Testis (tissue), 3 donors: ENCODE data around the gene PSMB2. TPM values are rescaled to one million over a fixed set of nuclear protein-coding genes. Genes with fewer than 3 reads are reported as not detected.
"Not testable (repeated sequence)": the region's sequence is repeated elsewhere in the genome, so short reads cannot be mapped to it uniquely, and the experiment has no call there.

Experiments used
- DNase-seq: peaks from one replicate; pipeline ENCODE4 v3.0.0-alpha.2; 2019
- H3K27ac ChIP-seq, 2 donors: fragments of 200-600 bp; sonication (generic); one replicate each; pipeline ENCODE4 v1.5.1; 2019
- H3K27me3 ChIP-seq: fragments of 200-600 bp; sonication (generic); one replicate; pipeline ENCODE4 v1.5.1; 2019
- H3K36me3 ChIP-seq: fragments of 200-600 bp; sonication (generic); one replicate; pipeline ENCODE4 v1.5.1; 2017; ENCODE audit warnings: low read depth; ENCODE audit errors: missing control alignments
- H3K4me1 ChIP-seq: fragments of 200-600 bp; sonication (generic); one replicate; pipeline ENCODE4 v1.5.1; 2019
- H3K4me3 ChIP-seq, 2 donors: fragments of 200-600 bp; sonication (generic); one replicate each; pipeline ENCODE4 v1.5.1; 2017 to 2019
- H3K9me3 ChIP-seq: fragments of 200-600 bp; sonication (generic); one replicate; pipeline ENCODE4 v1.5.1; 2017
- POLR2A ChIP-seq: fragments of 450-650 bp; IDR thresholded peaks from one replicate; pipeline ENCODE4 v1.6.1; 2017; ENCODE audit warnings: antibody characterized with exemption, mild to moderate bottlenecking, moderate library complexity
- WGBS, 2 donors: methylation state at CpG; one replicate each; pipeline ENCODE4 v1.1.5; 2018; 5-methylcytosine and 5-hydroxymethylcytosine counted together
- intact Hi-C: fragments of 100-400 bp; cut with DNase I; formaldehyde crosslinking; loops from one replicate; pipeline ENCODE4 v1.15.1; 2023; ENCODE audit warnings: low total_unique reads
- polyA plus RNA-seq: library from polyadenylated mRNA; stranded (reverse); fragments of 350-450 nt; fragmentation: Illumina TruSeq; extraction: RNeasy Lipid Tissue Mini Kit (QIAGEN cat#74804); gene quantifications from one replicate; pipeline ENCODE4 v1.2.3, GENCODE V29; 2014; ENCODE audit warnings: low read depth, low replicate concordance; ENCODE audit not compliant: insufficient read depth
- total RNA-seq, 2 donors: library from RNA; depleted of rRNA; stranded (reverse); fragments of >200 nt; gene quantifications; one replicate each; pipeline ENCODE4 v1.2.3, GENCODE V29; 2016
- TF ChIP-seq, protein P1 (sequence below), 3 experiments: fragments of 450-650 bp in 2 of 3; fragments of 200-600 bp in 1 of 3; sonication (generic) in 1 of 3; IDR thresholded peaks; one replicate each; pipeline ENCODE4 v1.5.1; 2016 to 2019; ENCODE audit warnings: antibody characterized with exemption in 3 of 3, mild to moderate bottlenecking in 2 of 3, moderate library complexity in 1 of 3

PSMB2 gene
- total and polyA plus RNA-seq, 3 donors from 2014 or later, result 46.8 to 59.9 (median 50.1) TPM

DNA sequence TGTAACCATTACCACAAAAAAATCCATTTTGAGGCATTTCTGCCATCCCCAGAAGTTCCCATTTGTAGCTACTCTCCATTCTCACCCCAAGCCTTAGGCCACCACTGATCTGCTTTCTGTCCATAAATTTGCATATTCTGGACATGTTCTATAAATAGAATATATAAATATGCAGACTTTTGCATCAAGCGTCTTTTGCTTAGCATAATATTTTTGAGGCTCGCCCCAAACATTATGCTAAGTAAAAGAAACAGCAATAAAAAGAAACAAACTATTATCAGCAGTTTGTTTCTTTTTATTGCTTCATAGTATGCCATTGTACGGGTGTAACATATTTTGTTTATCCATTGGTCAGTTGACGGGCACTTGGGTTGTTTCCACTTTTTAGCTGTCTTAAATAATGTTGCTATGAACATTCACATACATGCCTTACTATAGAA lies 60.4 kb downstream of the PSMB2 start:
- Histone ChIP-seq H3K27ac (no peak overlapping the region), H3K27me3 (no peaks in the 10 kb centered on the region), H3K4me3 (no peak overlapping the region), H3K36me3 (no peaks in the 10 kb centered on the region), H3K4me1 (no peaks in the 10 kb centered on the region), H3K9me3 (no peaks in the 10 kb centered on the region)
- 55 to 58% methylated on average over 4 of the region's 4 CpGs for WGBS, 2 donors
- no peak for TF ChIP-seq POLR2A
- TF ChIP-seq, protein P1, sequence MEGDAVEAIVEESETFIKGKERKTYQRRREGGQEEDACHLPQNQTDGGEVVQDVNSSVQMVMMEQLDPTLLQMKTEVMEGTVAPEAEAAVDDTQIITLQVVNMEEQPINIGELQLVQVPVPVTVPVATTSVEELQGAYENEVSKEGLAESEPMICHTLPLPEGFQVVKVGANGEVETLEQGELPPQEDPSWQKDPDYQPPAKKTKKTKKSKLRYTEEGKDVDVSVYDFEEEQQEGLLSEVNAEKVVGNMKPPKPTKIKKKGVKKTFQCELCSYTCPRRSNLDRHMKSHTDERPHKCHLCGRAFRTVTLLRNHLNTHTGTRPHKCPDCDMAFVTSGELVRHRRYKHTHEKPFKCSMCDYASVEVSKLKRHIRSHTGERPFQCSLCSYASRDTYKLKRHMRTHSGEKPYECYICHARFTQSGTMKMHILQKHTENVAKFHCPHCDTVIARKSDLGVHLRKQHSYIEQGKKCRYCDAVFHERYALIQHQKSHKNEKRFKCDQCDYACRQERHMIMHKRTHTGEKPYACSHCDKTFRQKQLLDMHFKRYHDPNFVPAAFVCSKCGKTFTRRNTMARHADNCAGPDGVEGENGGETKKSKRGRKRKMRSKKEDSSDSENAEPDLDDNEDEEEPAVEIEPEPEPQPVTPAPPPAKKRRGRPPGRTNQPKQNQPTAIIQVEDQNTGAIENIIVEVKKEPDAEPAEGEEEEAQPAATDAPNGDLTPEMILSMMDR (IDR thresholded peaks at IDR 0.05), result no peak
- no peak for DNase-seq
- intact Hi-C loops, result no loop called here

DNA sequence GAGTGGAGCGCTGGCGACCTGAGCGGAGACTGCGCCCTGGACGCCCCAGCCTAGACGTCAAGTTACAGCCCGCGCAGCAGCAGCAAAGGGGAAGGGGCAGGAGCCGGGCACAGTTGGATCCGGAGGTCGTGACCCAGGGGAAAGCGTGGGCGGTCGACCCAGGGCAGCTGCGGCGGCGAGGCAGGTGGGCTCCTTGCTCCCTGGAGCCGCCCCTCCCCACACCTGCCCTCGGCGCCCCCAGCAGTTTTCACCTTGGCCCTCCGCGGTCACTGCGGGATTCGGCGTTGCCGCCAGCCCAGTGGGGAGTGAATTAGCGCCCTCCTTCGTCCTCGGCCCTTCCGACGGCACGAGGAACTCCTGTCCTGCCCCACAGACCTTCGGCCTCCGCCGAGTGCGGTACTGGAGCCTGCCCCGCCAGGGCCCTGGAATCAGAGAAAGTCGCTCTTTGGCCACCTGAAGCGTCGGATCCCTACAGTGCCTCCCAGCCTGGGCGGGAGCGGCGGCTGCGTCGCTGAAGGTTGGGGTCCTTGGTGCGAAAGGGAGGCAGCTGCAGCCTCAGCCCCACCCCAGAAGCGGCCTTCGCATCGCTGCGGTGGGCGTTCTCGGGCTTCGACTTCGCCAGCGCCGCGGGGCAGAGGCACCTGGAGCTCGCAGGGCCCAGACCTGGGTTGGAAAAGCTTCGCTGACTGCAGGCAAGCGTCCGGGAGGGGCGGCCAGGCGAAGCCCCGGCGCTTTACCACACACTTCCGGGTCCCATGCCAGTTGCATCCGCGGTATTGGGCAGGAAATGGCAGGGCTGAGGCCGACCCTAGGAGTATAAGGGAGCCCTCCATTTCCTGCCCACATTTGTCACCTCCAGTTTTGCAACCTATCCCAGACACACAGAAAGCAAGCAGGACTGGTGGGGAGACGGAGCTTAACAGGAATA lies 64.0 kb downstream of the PSMB2 start:
- Histone ChIP-seq H3K4me3 (peak overlapping the region; percentile 40 to 54), H3K9me3 (no peaks in the 10 kb centered on the region), H3K27me3 (no peaks in the 10 kb centered on the region), H3K27ac (no peak overlapping the region), H3K36me3 (no peaks in the 10 kb centered on the region), H3K4me1 (no peaks in the 10 kb centered on the region)
- DNase-seq, result peak; percentile 35
- no peak for TF ChIP-seq POLR2A
- TF ChIP-seq, protein P1 (IDR thresholded peaks at IDR 0.05), result no peak
- intact Hi-C loops, result no loop called here
- WGBS, 2 donors, result 48 to 49% methylated on average over 12 to 66 of the region's 70 CpGs

DNA sequence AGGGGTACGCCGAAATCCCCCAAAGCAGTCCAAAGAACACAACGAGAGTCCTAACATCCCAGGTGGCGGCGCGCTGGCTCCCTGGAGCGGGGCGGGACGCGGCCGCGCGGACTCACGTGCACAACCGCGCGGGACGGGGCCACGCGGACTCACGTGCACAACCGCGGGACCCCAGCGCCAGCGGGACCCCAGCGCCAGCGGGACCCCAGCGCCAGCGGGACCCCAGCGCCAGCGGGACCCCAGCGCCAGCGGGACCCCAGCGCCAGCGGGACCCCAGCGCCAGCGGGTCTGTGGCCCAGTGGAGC lies 64.6 kb downstream of the PSMB2 start:
- H3K9me3 ChIP-seq, H3K27me3 ChIP-seq, H3K36me3 ChIP-seq, H3K27ac ChIP-seq, DNase-seq, intact Hi-C loops, H3K4me1 ChIP-seq: not testable (repeated sequence)
- 61% methylated on average over 3 to 29 of the region's 37 CpGs for WGBS, 2 donors
- peak overlapping the region; percentile 40 to 54 for H3K4me3 ChIP-seq

DNA sequence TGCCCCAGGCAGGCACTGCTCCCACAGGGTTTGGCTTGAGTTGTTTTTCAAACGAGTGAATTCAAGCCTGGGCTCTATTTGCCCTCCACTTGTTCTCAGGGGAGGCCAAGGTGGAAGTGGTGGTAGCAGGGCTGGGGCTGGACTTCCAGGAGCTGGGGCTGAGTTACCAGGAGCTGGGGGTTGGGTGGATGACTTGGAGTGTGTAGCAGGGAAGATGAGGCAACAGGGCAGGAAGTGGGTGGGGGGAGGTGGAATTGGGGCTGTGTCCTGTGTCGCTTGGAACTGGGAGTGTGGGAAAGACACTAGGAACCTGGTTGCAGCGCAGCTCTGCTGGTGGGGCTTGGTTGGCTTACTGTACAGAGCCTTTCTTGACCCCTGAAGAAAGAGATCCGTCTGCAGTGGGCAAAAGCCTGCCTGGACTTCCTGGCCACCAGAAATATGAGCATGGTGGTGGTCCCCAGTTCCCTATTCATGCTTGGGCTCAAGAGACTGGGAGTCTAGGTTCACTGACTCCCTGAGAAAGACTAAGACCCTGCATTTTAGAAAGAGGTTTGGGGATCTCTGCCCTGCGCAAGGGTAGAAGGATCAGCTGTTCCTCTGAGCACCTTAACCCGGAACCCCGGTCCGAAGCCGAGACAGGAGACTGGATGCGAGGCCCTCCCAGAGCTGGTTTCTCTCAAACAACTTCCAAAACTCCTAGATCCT lies 65.1 kb downstream of the PSMB2 start:
- Histone ChIP-seq H3K4me3 (peak overlapping the region in 1 of 2 donors; percentile 54), H3K36me3 (no peaks in the 10 kb centered on the region), H3K9me3 (no peaks in the 10 kb centered on the region), H3K27me3 (no peaks in the 10 kb centered on the region), H3K27ac (no peak overlapping the region), H3K4me1 (no peaks in the 10 kb centered on the region)
- DNase-seq, result no peak
- 56% methylated on average over 9 to 10 of the region's 10 CpGs for WGBS, 2 donors
- TF ChIP-seq, protein P1 (IDR thresholded peaks at IDR 0.05), result no peak
- no peak for TF ChIP-seq POLR2A
- intact Hi-C loops, result no loop called here

DNA sequence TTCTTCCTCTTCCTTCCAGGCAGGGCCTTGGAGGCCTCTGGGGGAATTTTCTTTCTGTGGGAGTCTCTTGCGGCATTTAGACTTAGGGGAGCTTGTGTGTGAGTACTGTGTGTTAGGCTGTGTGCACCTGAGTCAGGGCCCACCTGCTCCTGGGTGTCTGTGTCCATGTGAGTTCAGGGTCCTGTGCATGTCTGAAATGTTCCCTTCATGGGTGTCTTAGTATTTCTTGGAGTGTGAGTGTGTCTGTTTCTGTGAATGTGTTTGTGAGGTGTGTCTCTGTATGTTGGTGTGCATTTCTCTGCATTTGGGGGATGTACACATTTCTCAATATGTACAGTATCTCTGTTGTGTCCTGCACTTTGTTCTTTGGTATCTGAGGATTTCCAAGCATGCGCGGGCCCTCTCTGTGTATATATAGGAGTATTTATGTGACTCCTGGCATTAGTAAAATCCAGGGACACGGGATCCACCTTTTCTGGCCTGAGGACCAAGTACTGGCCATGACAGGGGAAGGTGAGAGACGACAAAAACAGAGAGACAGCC lies 65.8 kb downstream of the PSMB2 start:
- no peak for TF ChIP-seq POLR2A
- TF ChIP-seq, protein P1 (IDR thresholded peaks at IDR 0.05), result no peak
- intact Hi-C loops, result no loop called here
- no peak for DNase-seq
- Histone ChIP-seq H3K4me1 (no peaks in the 10 kb centered on the region), H3K36me3 (no peaks in the 10 kb centered on the region), H3K4me3 (no peak overlapping the region), H3K9me3 (no peaks in the 10 kb centered on the region), H3K27ac (no peak overlapping the region), H3K27me3 (no peaks in the 10 kb centered on the region)
- 84 to 88% methylated on average over 4 to 5 of the region's 5 CpGs for WGBS, 2 donors
